IMR-90 (cell line): Measurements from ENCODE around the gene MKKS. TPM values are rescaled to one million over a fixed set of nuclear protein-coding genes. Genes with fewer than 3 reads are reported as not detected.

Experiments used
- ATAC-seq: fragments of 200-7000 bp; cut with Tn5 transposase; 2 replicates; pipeline ENCODE4 v1.9.1; 2020; ENCODE audit warnings: low read depth, mild to moderate bottlenecking, moderate library complexity
- BruUV-seq: library from RNA; stranded (reverse); fragments of 400-500 nt; replicated peaks from 2 replicates; lab custom pipeline; 2021; lab: Mats Ljungman, UMichigan
- CTCF ChIA-PET: fragments of 300-600 bp; formaldehyde crosslinking; extraction: SDS; loops from one replicate; lab custom pipeline; 2021; ENCODE audit warnings: antibody characterized with exemption; lab: Yijun Ruan, JAX
- POLR2A ChIA-PET: fragments of 300-600 bp; sonication (Branson Sonifier 250); formaldehyde crosslinking; loops from one replicate; lab custom pipeline; 2022; ENCODE audit warnings: antibody characterized with exemption; ENCODE audit not compliant: unreplicated experiment; lab: Charles Lee
- DNase-seq: peaks from one replicate; pipeline ENCODE4 v3.0.0; 2013
- H2AFZ ChIP-seq: replicated peaks from 2 replicates; pipeline ENCODE3; 2013; ENCODE audit warnings: low read length, mild to moderate bottlenecking; ENCODE audit not compliant: poor library complexity
- H2AK5ac ChIP-seq: 2 replicates; pipeline ENCODE4 v1.6.1; 2013; ENCODE audit warnings: low read depth, low read length, inconsistent platforms
- H2AK9ac ChIP-seq: replicated peaks from 2 replicates; pipeline ENCODE3; 2013; ENCODE audit warnings: mild to moderate bottlenecking, low read depth, low read length, moderate library complexity; ENCODE audit not compliant: poor library complexity
- H2BK120ac ChIP-seq: 2 replicates; pipeline ENCODE4 v1.6.1; 2013; ENCODE audit warnings: low read depth, low read length, inconsistent platforms
- H2BK15ac ChIP-seq: 3 replicates; pipeline ENCODE4 v1.6.1; 2013; ENCODE audit warnings: low read depth, low read length, inconsistent platforms
- H2BK20ac ChIP-seq: 2 replicates; pipeline ENCODE4 v1.6.1; 2013; ENCODE audit warnings: low read depth, mild to moderate bottlenecking, inconsistent platforms, low read length, moderate library complexity
- H2BK5ac ChIP-seq: 2 replicates; pipeline ENCODE4 v1.6.1; 2013; ENCODE audit warnings: mild to moderate bottlenecking, low read depth, low read length, inconsistent platforms; ENCODE audit not compliant: poor library complexity, severe bottlenecking
- H3K14ac ChIP-seq: replicated peaks from 2 replicates; pipeline ENCODE4 v1.6.1; 2013; ENCODE audit warnings: low read depth, low read length, inconsistent platforms
- H3K18ac ChIP-seq: 2 replicates; pipeline ENCODE4 v1.6.1; 2013; ENCODE audit warnings: low read depth, low read length, control low read depth
- H3K23ac ChIP-seq: 2 replicates; pipeline ENCODE4 v1.6.1; 2013; ENCODE audit warnings: low read depth, low read length, inconsistent platforms
- H3K27ac ChIP-seq: 2 replicates; pipeline ENCODE4 v1.5.1; 2013; ENCODE audit warnings: mild to moderate bottlenecking, control low read depth, low read length; ENCODE audit not compliant: insufficient read depth
- H3K27me3 ChIP-seq: 2 replicates; pipeline ENCODE4 v1.6.1; 2013; ENCODE audit warnings: low read length; ENCODE audit not compliant: control insufficient read depth, insufficient read depth
- H3K36me3 ChIP-seq: 2 replicates; pipeline ENCODE4 v1.6.1; 2013; ENCODE audit warnings: low read length, mixed read lengths; ENCODE audit not compliant: control insufficient read depth, insufficient read depth
- H3K4ac ChIP-seq: 2 replicates; pipeline ENCODE4 v1.6.1; 2013; ENCODE audit warnings: low read depth, low read length, inconsistent platforms
- H3K4me1 ChIP-seq: 2 replicates; pipeline ENCODE4 v1.6.1; 2013; ENCODE audit warnings: low read length, mixed read lengths; ENCODE audit not compliant: control insufficient read depth, insufficient read depth
- H3K4me2 ChIP-seq: 2 replicates; pipeline ENCODE4 v1.6.1; 2013; ENCODE audit warnings: low read depth, mild to moderate bottlenecking, control low read depth, low read length, moderate library complexity
- H3K4me3 ChIP-seq: 2 replicates; pipeline ENCODE4 v1.5.1; 2013; ENCODE audit warnings: low read depth, mild to moderate bottlenecking, control low read depth, low read length, moderate library complexity; ENCODE audit not compliant: insufficient read depth
- H3K56ac ChIP-seq: 2 replicates; pipeline ENCODE4 v1.6.1; 2013; ENCODE audit warnings: low read length, inconsistent platforms; ENCODE audit not compliant: insufficient read depth; ENCODE audit errors: extremely low read depth
- H3K79me1 ChIP-seq, 2 experiments: 2 replicates each; pipeline ENCODE4 v1.6.1; 2013; ENCODE audit warnings: low read length in 2 of 2, inconsistent platforms in 1 of 2, low read depth in 1 of 2
- H3K9ac ChIP-seq: 2 replicates; pipeline ENCODE4 v1.6.1; 2013; ENCODE audit warnings: low read depth, low read length, control low read depth
- H3K9me1 ChIP-seq: 2 replicates; pipeline ENCODE4 v1.6.1; 2013; ENCODE audit warnings: low read length, inconsistent platforms; ENCODE audit not compliant: insufficient read depth
- H3K9me3 ChIP-seq: 2 replicates; pipeline ENCODE4 v1.6.1; 2013; ENCODE audit warnings: low read length; ENCODE audit not compliant: control insufficient read depth, insufficient read depth
- H4K20me1 ChIP-seq: 2 replicates; pipeline ENCODE4 v1.6.1; 2013; ENCODE audit warnings: low read length, inconsistent platforms; ENCODE audit not compliant: insufficient read depth
- H4K5ac ChIP-seq: 2 replicates; pipeline ENCODE4 v1.6.1; 2013; ENCODE audit warnings: mild to moderate bottlenecking, low read depth, low read length, control low read depth
- H4K8ac ChIP-seq, 2 experiments: 2 replicates each; pipeline ENCODE4 v1.6.1; 2013; ENCODE audit warnings: low read depth in 2 of 2, low read length in 2 of 2, control low read depth in 1 of 2, inconsistent platforms in 1 of 2
- H4K91ac ChIP-seq: 2 replicates; pipeline ENCODE4 v1.6.1; 2013; ENCODE audit warnings: low read depth, low read length, inconsistent platforms; ENCODE audit not compliant: insufficient read depth
- CEBPB ChIP-seq: IDR thresholded peaks from 2 replicates; pipeline ENCODE4 v1.6.1; 2012; ENCODE audit warnings: low read depth, low read length, improper control_type of control experiment
- MAFK ChIP-seq: IDR thresholded peaks from 2 replicates; pipeline ENCODE4 v1.6.1; 2012; ENCODE audit warnings: low read depth, low read length, improper control_type of control experiment
- RAD21 ChIP-seq: IDR thresholded peaks from 2 replicates; pipeline ENCODE4 v1.6.1; 2012; ENCODE audit warnings: low read length, improper control_type of control experiment
- WGBS, 2 experiments: methylation state at CpG; one replicate each; pipeline versions ENCODE4 v1.1.5 to v1.1.7; 2013; ENCODE audit warnings: missing lambda C conversion rate in 2 of 2; ENCODE audit not compliant: insufficient read length in 1 of 2; ENCODE audit errors: extremely low coverage in 2 of 2; 5-methylcytosine and 5-hydroxymethylcytosine counted together
- dilution Hi-C: fragments of 300-500 bp; cut with HindIII; formaldehyde crosslinking; loops from one replicate; pipeline ENCODE4 v1.14.3; 2018; ENCODE audit warnings: low sequenced_read_pairs; ENCODE audit not compliant: unreplicated experiment
- in situ Hi-C: fragments of 300-500 bp; cut with MboI; formaldehyde crosslinking; loops from 3 replicates; pipeline ENCODE4 v1.14.3; 2019; ENCODE audit warnings: low sequenced_read_pairs, inconsistent platforms, mixed read lengths
- intact Hi-C: fragments of 100-400 bp; cut with micrococcal nuclease; formaldehyde crosslinking; loops from 2 replicates; pipeline ENCODE4 v1.10.0; 2022
- polyA plus RNA-seq, 3 experiments: library from polyadenylated mRNA; depleted of rRNA; stranded (reverse); fragments of >200 nt; gene quantifications; 2 replicates each; pipeline ENCODE4 v1.2.3, GENCODE V29; 2012; ENCODE audit warnings: low replicate concordance in 1 of 3
- total RNA-seq: library from RNA; depleted of rRNA; stranded (reverse); fragments of >200 nt; gene quantifications from 2 replicates; pipeline ENCODE4 v1.2.3, GENCODE V29; 2012
- TF ChIP-seq, protein P1 (sequence below): conservative IDR thresholded peaks from 2 replicates; pipeline ENCODE4 v1.5.1; 2012; ENCODE audit warnings: mild to moderate bottlenecking, low read depth, low read length, improper control_type of control experiment

MKKS gene
- total and polyA plus RNA-seq, 2 of the 4 experiments (the other 2 are of a cell fraction), result 6.9 to 7.5 TPM

DNA sequence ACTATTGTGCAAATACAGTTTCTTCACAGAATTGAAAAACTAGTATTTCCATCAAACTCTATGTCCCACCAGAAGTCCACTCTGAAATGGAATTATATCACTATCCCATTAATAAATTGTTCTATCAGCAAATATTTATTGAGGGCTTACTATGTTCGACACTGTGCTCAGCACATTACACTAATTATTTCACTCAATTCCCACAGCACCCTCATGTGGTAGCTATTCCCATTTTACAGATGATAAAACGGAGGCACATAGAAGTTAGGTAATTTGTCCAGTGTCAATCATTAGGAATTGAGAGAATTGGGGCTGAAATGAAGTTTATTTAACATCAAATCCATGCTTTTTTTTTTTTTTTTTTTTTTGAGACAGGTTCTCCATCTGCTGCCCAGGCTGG is 52.5 kb downstream of the MKKS start:
- H2BK120ac ChIP-seq, result no peak overlapping the region
- H3K18ac ChIP-seq, result no peak overlapping the region
- H2BK15ac ChIP-seq, result no peak overlapping the region
- H2AFZ ChIP-seq, result no peak overlapping the region
- H3K9ac ChIP-seq, result no peak overlapping the region
- H2BK5ac ChIP-seq, result no peak overlapping the region
- no peaks in the 10 kb centered on the region for H3K36me3 ChIP-seq
- H3K23ac ChIP-seq, result no peak overlapping the region
- H3K27ac ChIP-seq, result no peak overlapping the region
- TF ChIP-seq RAD21 (peak; percentile 13; the same call in 1 of the 2 replicates), CEBPB (no peak), MAFK (peak; percentile 28)
- TF ChIP-seq, protein P1, sequence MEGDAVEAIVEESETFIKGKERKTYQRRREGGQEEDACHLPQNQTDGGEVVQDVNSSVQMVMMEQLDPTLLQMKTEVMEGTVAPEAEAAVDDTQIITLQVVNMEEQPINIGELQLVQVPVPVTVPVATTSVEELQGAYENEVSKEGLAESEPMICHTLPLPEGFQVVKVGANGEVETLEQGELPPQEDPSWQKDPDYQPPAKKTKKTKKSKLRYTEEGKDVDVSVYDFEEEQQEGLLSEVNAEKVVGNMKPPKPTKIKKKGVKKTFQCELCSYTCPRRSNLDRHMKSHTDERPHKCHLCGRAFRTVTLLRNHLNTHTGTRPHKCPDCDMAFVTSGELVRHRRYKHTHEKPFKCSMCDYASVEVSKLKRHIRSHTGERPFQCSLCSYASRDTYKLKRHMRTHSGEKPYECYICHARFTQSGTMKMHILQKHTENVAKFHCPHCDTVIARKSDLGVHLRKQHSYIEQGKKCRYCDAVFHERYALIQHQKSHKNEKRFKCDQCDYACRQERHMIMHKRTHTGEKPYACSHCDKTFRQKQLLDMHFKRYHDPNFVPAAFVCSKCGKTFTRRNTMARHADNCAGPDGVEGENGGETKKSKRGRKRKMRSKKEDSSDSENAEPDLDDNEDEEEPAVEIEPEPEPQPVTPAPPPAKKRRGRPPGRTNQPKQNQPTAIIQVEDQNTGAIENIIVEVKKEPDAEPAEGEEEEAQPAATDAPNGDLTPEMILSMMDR, result peak; percentile 15; the same call in 1 of the 2 replicates
- BruUV-seq, result no TSS peak
- POLR2A ChIA-PET, result no interaction called here
- no CpG with 5 or more reads among the region's 2 CpGs for WGBS, 2 experiments
- H3K4me2 ChIP-seq, result no peak overlapping the region
- H3K4ac ChIP-seq, result no peak overlapping the region
- H4K91ac ChIP-seq, result no peak overlapping the region
- H3K4me1 ChIP-seq, result peaks cover 2% of the 10 kb centered on the region
- no peak overlapping the region for H2AK9ac ChIP-seq
- peaks cover 6% of the 10 kb centered on the region for H3K9me1 ChIP-seq
- no peak overlapping the region for H4K5ac ChIP-seq
- H2BK20ac ChIP-seq, result no peak overlapping the region
- in situ Hi-C loops, result no loop called here
- H3K4me3 ChIP-seq, result no peak overlapping the region
- dilution Hi-C loops, result no loop called here
- no peaks in the 10 kb centered on the region for H3K79me1 ChIP-seq
- intact Hi-C loops, result no loop called here
- no peaks in the 10 kb centered on the region for H3K27me3 ChIP-seq
- no peak overlapping the region for H3K56ac ChIP-seq
- DNase-seq (no peak), ATAC-seq (no peak)
- H2AK5ac ChIP-seq, result no peak overlapping the region
- CTCF ChIA-PET, result no interaction called here
- no peak overlapping the region for H3K14ac ChIP-seq
- no peak overlapping the region for H4K8ac ChIP-seq
- H3K9me3 ChIP-seq, result no peaks in the 10 kb centered on the region
- H4K20me1 ChIP-seq, result no peaks in the 10 kb centered on the region
